NCI-H2227 (cell line): Measurements from ENCODE around the gene CAPN1.
A peak's percentile ranks its signal among the peaks of the same experiment; 100 is the strongest.

Source experiments
- DNase-seq: peaks from one replicate; lab custom pipeline; 2025; ENCODE audit not compliant: unreplicated experiment; lab: John Stamatoyannopoulos, UW

The CAPN1 gene

DNA sequence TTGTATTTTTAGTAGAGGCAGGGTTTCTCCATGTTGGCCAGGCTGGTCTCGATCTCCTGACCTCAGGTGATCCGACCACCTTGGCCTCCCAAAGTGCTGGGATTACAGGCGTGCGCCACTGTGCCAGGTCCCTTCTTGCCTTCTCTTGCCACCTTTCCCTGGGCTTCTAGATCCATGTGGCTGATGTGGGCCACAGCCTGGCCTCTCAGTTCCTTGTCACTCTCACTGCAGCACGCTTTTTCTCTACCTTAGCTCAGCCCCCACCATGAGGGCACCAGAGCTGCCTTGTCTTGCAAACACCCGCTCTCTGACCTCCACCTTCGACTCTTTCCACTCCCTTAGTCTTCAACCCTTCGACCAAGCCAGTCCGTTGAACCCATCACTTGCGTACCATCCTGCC lies 7.5 kb downstream of the CAPN1 start:
- DNase-seq: no peak

DNA sequence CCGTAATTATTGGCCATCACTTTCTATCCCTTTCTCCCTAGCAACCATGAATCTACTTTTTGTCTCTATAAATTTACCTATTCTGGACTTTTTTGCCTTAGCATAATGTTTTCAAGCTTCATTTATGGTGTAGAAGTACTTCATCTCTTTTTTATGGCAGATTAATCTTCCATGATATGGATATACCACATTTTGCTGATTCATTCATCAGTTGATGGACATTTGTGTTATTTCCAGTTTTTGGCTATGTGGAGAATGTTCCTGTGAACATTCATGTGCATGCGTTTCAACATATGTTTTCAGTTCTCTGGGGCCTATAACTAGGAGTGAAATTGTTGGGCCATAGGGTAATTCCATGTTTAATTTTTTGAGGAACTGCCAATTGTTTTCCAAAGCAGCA lies 12.8 kb downstream of the CAPN1 start:
- no peak for DNase-seq

DNA sequence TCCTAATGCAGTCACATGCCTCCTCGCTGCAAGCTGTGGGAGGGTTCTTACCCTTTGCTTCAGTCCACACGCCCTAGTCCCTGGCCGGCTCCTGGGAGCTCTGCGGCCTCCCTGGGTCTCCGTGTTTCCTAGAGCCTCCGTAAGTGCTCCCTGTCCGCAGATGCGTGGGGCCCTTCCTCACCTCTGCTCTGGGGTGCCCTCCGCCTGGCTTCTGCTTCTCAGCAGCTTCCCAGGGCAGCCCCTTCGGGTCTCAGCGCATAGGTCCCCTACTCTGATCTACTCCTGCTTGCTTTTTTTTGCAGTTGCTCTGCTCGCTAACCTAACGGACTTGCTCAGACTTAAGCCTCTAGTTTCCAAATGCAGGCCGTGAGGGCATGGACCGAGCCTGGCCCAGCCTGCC lies 22.4 kb downstream of the CAPN1 start:
- no peak for DNase-seq

DNA sequence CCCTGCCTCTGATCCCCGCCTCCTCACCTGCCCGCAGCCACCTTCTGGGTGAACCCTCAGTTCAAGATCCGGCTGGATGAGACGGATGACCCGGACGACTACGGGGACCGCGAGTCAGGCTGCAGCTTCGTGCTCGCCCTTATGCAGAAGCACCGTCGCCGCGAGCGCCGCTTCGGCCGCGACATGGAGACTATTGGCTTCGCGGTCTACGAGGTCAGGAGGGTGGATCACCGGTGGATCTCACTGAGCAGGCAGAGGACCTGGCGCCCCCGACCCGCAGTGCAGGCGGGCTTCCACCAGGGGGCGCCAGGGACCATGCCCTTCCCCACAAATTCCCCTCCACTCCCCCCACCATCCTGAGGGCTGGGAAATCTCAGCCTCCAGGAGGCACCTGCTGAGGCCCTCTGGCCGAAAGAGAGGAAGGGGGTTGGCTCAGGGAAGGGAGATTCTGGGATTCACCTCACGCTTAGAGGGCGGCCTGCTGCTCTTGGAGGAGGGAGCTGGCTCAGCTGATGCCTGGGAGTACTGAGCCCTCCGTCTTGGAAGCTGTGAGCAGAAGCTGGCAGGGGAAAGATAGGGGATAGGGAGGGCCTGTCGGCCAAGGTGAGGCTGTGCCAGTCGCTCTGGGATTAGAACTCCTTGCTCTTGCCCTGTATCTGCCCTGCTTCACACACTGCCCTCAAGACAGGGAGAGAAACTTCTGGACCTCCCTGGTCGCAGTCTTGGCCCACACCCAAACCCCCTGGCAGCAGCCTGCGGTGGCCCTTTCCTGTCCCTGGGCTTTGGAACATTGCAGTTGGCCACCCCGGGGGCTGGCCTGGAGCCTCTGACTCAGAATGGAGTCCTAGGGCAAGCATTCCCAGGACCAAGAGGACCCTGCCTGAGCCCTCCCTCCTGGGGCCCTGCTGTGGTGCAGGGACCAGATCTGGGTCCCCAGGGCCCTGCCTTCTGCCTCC lies 23.2 kb downstream of the CAPN1 start:
- peak; percentile 46 for DNase-seq

DNA sequence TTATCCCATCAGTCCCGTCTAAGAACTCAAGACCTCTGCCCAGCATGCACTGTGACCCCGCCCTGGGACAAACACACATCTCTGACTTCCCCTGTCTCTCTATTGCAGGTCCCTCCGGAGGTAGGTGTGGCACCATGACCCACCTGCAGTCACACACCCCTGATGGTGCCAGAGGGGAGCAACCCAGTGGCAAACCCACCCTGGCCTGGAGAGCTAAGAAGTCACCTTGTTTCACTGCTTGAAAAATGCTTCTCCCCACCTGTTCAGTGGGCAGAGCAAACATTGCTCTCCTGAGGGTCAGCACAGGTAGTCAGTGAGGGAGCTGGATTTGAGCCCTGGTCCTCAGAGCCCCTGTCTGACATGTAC lies 23.9 kb downstream of the CAPN1 start:
- no peak for DNase-seq

DNA sequence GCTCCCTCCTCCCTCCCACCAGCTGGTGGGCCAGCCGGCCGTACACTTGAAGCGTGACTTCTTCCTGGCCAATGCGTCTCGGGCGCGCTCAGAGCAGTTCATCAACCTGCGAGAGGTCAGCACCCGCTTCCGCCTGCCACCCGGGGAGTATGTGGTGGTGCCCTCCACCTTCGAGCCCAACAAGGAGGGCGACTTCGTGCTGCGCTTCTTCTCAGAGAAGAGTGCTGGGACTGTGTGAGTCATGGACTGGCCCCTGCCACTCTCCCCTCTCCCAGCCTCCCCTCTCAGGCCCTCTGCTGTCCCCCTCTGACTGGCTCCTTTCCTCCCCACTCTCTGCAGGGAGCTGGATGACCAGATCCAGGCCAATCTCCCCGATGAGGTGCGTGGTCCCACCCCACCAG lies 24.7 kb downstream of the CAPN1 start:
- DNase-seq: no peak

DNA sequence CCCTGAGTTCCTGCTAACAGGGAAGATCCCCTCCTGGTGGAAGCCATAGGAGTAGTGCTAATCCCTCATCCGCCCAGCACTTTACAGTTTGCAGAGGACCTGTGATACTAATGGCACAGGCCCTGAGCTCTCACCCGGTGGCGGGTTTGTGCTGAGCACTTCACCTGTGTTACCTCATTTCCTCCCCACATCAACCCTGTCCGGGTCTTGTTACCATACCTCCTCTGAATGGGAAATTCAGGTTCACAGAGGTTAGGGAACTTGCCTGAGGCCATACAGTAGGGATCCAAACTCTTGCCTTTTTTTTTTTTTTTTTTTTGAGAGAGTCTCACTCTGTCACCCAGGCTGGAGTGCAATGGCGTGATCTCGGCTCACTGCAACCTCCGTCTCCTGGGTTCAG lies 25.2 kb downstream of the CAPN1 start:
- no peak for DNase-seq

DNA sequence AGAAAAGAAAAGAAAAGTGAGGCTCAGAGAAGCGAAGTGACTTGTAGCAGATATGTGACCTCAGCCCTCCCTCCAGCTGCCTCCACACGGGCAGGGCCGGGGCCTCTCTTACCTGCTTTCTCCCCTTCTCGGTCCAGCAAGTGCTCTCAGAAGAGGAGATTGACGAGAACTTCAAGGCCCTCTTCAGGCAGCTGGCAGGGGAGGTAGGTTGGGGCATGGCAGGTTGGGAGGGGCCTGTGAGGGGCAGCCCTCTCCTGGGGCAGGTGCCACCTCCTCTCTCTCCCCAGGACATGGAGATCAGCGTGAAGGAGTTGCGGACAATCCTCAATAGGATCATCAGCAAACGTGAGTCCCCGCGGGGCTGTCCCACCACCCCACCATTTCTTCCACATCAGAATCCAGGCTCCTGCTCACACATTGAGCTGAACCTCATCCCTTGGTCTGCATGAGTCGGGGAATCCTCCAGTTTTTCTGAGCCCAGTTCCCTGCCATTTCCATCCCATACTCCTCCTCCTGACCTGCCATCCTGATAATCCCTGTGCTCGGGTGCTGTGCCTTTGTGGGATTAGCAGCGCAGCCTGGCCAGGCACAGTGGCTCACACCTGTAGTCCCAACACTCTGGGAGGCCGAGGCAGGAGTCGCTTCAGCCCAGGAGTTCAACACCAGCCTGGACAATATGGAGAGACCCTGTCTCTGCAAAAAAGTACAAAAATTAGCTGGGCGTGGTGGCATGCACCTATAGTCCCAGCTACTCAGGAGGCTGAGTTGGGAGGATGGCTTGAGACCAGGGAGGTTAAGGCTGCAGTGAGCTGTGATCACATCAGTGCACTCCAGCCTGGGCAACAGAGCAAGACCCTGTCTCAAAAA lies 26.4 kb downstream of the CAPN1 start:
- DNase-seq: no peak

DNA sequence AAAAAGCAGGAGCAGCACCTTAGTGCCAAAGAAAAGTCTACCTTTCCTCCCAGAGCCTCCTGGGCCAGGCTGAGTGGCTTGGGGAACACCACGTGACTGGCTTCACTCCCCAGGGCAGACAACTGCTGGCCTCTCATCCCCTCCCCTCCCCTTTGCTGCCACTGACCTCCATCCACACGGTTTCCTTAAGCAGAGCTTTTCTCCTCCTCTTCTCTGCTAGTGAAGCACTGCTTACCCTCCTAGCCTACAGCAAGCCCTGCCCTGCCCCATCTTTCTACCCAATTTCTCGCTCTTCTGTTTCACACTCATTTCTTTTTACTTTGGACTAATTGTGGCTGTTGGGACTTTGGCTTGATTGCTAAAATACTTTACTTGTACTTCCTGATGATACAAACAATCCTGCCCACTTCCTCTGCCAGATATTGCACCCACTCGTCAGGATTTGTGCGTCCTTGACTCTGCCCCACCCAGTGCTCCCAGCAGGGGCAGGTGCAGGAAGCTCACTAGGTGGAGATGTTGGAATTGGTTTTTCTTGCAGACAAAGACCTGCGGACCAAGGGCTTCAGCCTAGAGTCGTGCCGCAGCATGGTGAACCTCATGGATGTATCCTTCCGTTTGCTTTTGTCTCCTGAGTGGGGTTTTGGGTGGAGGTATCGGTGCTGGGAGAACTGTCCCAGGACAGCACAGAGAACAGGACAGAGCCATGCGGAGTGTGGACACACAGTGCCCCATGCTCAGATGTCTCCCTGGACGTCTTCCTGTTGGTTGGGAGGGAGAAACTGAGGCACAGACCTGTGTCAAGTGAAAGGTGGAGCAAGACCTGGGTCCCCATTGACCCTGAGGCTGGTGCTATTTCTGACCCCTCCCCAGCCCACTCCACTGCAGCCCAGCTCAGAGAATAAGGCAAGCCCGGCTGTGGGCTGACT lies 27.3 kb downstream of the CAPN1 start:
- no peak for DNase-seq

DNA sequence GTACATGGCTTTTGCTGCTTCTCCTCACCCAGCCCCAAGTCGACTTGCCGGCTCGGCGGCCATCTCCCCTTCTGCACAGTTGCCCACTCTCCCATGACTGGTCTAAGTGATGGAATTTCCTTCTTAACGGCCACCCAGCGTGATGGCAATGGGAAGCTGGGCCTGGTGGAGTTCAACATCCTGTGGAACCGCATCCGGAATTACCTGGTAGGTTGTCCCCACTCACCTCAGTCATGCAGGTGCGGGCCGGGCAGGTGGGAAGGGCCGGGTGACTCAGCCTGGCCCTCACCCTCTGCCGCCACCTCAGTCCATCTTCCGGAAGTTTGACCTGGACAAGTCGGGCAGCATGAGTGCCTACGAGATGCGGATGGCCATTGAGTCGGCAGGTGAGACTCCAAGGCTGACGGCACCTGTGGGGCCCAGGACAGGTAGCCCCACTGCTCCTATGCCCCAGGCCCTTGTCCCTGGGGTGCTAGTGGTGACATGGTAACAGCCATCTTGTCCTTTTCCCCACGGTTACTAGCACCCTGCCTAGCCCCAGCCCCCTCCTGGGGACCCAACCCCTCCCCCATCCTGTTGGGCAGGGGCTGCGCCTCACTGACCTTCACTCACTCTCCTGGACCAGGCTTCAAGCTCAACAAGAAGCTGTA lies 28.1 kb downstream of the CAPN1 start:
- no peak for DNase-seq

DNA sequence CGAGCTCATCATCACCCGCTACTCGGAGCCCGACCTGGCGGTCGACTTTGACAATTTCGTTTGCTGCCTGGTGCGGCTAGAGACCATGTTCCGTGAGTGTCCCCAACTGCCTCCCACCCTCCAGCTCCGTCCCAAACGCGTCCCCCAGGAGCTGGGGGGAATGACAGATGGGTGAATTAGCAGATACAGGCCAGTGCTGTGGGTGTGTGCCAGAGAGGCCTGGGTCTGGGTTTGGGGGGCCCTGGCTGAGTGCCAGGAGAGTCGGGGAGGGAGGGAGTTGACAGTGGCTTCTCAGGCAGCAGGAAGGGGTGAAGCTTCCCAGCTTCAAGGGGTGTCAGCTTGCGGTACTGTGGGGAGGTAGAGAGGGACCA lies 28.6 kb downstream of the CAPN1 start:
- no peak for DNase-seq

DNA sequence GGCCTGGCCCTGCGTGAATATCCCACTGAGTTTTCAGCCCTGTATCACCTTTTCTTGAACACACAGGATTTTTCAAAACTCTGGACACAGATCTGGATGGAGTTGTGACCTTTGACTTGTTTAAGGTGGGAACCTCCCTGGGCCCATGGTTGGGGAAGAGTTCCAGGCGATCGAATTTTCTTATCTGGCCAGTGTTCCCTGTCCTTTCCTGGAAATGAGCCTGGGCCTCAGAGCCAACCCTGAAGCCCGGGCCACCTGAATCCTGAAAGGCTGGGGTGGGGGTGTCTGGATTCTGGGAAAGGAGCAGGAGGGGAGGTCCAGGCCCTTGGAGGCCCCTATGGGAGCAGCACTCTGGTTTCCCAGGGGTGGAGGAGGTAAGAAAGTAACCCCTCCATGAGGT lies 29.0 kb downstream of the CAPN1 start:
- DNase-seq: no peak

DNA sequence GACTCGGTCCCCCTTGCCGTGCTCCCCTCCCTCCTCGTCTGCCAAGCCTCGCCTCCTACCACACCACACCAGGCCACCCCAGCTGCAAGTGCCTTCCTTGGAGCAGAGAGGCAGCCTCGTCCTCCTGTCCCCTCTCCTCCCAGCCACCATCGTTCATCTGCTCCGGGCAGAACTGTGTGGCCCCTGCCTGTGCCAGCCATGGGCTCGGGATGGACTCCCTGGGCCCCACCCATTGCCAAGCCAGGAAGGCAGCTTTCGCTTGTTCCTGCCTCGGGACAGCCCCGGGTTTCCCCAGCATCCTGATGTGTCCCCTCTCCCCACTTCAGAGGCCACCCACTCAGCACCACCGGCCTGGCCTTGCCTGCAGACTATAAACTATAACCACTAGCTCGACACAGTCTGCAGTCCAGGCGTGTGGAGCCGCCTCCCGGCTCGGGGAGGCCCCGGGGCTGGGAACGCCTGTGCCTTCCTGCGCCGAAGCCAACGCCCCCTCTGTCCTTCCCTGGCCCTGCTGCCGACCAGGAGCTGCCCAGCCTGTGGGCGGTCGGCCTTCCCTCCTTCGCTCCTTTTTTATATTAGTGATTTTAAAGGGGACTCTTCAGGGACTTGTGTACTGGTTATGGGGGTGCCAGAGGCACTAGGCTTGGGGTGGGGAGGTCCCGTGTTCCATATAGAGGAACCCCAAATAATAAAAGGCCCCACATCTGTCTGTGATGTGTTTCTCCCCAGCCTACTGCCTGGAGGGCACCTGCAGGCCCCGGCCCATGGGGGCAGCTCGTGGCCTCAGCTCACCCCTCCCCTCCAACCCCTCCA lies 29.8 kb downstream of the CAPN1 start:
- peak; percentile 40 for DNase-seq

DNA sequence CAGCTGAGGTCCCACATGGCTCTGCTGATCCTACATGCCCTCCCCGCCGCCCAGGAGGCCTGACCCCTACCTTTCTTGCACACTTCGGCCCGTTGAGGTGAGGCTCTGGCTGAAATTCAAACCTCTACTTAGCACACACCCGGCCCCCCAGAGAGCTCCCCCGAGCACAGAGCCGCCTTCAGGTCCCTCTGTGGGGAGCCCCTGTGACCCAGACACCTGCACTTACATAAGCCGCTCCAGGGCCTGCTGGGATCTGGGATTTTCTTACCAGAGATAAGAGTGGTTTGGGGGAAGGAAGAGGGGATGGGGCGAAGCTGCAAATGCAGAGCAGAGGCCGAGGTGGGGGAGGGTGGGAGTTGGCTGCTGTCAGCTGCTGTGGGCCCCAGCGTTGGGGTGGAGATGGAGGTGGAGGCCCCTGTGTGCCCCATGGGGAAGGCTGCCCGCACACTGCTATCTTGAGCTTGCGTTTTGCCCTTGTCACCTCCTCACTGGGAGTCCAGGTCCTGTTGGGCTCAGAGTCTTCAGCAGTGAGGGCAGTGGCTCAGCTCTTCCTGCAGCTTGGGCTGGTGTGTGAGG lies 30.6 kb downstream of the CAPN1 start:
- DNase-seq: no peak

DNA sequence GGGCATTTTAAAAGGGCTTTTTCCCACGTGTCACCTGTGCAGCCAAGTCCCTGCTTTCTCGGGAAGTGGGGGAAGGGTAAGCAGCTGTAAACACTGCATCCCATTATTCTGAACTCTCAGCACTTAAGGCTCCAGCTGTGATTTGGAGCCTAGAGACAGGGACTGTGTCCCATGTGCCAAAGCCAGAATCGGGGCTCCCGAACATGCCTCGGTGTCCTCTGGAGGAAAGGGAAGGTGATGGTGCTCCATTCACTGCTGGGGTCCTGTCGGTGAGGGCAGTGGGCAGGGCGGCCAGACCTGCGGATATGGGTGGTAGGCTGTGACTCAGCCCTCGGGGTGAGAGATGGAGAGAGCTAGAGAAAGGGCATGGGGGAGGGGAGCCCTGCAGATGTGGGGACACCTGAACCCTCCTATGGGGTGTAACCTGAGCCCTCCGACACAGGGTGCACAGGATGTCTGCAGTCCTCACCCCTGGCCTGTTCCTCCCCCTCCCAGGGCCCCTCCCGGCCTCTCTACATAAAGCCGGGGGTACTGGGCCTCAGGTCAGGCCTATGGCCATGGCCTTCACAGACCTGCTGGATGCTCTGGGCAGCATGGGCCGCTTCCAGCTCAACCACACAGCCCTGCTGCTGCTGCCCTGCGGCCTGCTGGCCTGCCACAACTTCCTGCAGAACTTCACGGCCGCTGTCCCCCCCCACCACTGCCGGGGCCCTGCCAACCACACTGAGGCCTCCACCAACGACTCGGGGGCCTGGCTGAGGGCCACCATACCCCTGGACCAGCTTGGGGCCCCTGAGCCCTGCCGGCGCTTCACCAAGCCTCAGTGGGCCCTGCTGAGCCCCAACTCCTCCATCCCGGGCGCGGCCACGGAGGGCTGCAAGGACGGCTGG lies 31.8 kb downstream of the CAPN1 start:
- DNase-seq: no peak

DNA sequence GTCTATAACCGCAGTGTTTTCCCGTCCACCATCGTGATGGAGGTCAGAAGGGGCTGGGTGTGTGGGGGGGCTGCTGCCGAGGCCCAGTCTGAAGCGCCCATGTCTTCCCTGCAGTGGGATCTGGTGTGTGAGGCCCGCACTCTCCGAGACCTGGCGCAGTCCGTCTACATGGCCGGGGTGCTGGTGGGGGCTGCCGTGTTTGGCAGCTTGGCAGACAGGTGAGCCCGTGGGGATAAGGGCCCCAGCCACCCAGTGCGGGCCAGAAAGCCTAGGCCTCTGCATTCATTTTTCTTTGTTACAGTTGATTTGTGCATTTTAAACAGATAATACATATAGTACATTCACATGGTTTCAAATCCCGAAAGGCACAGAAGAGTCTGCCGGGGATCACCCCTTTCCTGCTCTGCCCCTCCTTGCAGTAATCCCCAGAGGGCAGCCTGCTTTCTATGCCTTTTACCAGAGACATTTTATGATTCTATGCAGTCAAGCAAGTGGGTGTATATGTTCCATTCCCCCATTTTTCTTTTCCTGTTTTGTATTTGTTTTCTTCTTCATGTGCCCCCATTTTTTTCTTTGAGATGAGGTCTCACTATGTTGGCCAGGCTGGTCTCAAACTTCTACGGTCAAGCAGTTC lies 32.6 kb downstream of the CAPN1 start:
- DNase-seq: no peak

DNA sequence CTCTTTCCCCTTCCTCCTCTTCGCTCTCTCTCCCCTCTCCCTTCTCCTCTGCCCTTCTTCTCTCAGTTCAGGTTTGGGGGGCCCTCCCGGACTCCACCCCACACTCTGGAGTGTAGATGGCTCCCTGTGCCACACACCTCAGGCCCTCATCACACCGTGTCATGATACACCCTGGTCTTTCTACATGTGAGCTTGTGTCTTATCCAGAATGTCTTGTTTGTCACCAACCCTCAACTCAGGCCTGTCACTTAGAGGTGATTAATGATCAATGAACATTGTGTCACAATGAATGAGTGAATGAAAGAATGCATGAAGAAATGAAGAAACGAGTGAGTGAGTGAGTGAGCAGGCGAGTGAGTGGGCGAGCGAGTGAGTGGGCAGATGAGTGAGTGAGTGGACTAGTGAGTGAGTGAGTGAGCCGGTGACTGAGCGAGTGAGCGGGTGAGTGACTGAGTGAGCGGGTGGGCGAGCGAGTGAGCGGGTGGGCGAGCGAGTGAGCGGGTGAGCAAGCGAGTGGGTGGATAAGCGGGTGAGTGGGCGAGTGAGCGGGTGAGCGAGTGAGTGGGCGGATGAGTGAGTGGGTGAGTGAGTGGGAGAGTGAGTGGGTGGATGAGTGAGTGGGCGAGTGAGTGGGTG lies 33.8 kb downstream of the CAPN1 start:
- DNase-seq: no peak
